GM19043 (cell line): Measurements from ENCODE around the gene CLN6.

Source experiments
- ATAC-seq: cut with Tn5 transposase; IDR thresholded peaks from one replicate; pipeline ENCODE4 v1.9.1; 2021; ENCODE audit warnings: low read depth; ENCODE audit not compliant: unreplicated experiment

The CLN6 gene

DNA sequence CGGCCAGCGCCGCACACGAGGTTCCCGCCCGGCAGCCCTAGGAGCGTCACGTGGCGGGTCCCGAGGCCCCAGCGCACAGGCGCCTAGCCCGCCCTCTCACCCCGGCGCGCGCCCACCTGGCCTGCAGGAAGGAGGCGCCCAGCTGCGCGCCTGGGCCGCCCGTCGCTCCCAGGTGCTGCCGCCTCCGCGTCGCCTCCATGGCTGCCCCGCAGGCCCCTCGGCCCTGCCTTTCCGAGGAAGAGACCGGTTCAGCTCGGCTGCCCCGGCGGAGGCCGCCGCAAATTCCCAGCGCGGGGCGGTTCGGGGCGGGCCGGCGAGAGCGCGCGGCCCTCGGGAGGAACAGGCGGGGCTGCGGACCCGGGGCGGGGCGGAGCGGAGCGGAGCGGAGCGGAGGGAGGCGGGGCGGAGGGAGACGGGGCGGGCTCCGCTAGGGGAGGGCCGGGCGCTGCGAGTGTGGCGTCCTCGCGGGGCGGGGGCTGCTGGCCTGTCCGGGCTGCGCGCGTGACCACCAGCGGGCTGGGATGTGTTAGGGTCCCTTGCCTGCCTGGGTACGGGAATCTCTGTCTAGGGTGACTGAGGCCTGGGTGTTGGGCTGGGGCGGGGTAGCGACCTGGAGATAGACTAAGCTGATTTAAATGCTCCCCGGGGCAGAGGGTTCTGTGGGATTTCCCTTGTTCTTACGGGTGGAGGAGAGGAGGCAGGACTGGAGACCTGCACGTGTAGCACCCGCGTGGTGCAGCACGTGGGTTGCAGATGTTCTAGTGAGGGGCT, at the start of gene CLN6:
CLN6 (minus strand) TSS at position 343 of the 771 bp plus-strand sequence; CDS start at position 199, 144 bp downstream.
- ATAC-seq, result peak; percentile 76

- peak; percentile 17 for ATAC-seq
Observed at GRCh38 chr15:68278595-68279405, 49.3 kb upstream of the CLN6 start.

DNA sequence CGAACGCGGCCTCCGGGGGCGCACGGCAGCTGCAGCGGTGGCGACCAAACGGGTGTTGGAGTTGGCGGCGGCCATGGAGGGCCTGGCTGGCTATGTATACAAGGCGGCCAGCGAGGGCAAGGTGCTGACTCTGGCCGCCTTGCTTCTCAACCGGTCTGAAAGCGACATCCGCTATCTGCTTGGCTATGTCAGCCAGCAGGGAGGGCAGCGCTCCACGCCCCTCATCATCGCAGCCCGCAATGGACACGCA, 48.7 kb upstream of the CLN6 start:
- ATAC-seq, result no peak

DNA sequence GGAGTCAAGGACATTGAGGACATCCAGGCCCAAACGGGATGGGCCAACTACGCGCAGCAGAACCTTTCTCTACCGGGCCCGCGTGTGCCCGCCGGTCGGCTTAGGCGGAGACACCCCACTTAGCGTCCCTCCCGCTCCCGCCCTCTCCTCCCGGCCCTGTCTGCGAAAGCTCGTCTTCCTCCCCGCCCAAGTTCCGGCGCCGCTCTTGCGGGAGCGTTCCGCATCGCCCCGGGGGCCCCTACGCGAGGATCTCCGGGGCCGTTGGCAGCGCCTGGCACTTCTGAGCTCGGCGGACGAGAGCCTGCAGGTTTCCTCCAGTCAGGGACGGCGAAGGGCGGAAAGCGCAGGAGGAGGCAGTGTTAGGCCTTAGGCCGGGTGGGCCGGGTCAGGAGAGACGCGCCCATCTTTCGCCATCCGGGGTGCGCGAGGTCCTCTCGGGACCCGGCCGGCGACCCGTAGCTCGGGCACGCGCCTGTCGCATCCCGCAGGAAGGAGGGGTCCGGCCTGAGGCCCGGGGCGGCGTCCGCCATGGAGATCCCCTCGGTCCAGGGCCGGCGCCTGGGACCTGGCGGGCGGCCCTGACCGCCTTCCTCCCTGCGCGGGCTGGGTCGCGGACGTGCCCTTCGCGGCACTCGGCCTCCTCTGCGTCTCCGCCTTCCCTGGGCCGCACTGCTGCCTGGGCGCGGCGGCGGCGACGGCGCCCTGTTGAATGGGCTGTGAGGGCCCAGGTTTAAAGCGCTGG, 48.2 kb upstream of the CLN6 start, which contains the start of gene FEM1B:
FEM1B (plus strand) TSS at position 143 of the 742 bp plus-strand sequence. CDS start 673 bp downstream, outside the sequence.
- ATAC-seq, result peak; percentile 65

DNA sequence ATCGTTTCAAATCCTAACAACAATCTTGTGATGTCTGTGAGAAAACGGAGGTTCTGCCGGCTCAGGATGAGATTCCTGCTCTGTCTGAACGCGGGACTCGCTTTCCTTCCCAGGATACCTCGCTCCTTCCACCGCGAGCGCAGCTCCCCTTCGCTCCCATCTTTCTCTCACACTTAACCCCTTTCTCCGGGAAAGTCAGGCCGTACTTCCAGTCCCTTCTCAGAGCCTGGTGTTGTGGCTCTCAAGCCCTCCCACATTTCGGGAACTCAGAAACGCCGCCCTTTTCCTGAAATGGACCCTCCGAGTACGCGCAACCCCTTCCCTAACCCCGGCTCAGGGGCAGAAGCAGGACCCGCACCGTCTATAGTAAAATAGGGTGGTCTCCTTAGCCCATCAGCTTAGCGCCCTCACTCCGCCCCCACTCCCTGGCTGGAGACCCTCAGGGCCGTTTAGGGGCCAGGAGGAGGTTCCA, 47.6 kb upstream of the CLN6 start:
- peak; percentile 4 for ATAC-seq

- no peak for ATAC-seq
Observed at GRCh38 chr15:68276668-68277067, 47.1 kb upstream of the CLN6 start.

DNA sequence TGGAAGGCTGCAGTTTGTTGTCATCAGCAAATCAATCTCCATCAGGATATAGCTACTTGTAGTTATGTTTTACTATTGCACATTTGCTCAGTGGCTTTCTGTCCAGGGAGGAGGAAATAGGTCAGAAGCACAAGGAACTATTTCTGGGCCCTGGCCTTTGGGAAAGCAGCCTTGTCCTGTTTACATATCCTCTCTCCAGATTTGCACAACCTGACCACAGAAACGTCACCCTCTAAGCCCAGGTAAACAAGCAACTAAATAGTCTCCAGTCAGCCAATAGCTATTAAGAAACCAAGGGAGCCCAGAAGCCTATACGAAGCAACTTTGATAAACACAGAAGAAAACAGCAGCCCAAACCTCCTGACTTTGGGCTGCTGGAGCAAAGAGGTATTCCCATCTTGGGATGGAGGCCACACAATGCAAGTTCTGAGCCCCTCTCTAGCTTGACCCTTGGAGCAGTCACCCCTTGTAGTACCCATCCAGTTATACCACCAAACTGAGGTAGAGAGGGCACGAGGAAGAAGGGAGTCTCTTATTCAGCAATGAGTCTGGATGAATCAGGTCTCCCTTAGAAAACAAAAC, 45.7 kb upstream of the CLN6 start:
- no peak for ATAC-seq

- no peak for ATAC-seq
Observed at GRCh38 chr15:68274201-68274848, 44.8 kb upstream of the CLN6 start.

DNA sequence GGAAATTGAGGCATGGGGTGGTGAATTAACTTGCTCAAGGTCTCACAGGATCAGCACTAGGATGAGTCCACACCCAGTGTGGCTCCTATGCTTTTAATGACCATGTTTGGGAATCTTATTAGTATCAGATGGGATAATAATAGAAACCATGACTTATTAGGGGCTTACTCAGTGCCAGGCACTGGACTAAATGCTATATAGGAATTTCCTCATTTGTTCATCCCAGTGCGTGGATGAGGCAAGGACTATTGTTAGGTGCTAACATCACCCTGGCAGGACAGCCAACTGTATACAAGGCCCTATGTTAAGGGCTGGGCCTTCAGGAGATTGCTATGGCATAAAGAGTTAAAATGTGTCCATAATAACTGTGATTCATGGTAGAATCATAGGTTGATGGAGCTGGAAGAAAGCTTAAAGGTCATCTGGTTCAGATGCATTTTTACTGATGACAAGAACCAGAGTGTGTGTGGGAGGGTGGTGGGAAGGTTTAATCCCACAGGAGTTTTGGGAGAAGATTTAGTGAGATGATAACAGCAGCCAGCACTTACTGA, 43.3 kb upstream of the CLN6 start:
- ATAC-seq, result no peak

GRCh38 chr15:68271854-68272471, 42.4 kb upstream of the CLN6 start:
- ATAC-seq, result no peak

GRCh38 chr15:68268405-68268804, 38.9 kb upstream of the CLN6 start:
- ATAC-seq, result no peak

GRCh38 chr15:68265674-68266073, 36.1 kb upstream of the CLN6 start:
- no peak for ATAC-seq

DNA sequence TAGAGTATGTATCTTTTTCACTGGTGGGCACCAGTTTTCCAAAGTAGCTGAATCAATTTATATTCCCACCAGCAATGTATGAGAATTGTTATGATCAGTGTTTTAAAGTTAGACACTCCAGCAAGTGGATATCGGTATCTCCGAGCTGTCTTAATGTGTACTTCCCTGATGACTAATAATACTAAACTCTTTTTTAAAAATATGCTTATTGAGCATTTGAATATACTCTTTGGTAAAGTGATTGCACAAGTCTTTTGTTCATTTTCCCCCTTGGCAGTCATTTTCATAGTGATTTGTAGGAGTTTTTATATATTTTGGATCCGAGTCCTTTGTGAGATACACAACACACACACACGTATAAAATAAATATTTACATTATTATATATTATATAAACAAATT, 35.6 kb upstream of the CLN6 start:
- no peak for ATAC-seq

GRCh38 chr15:68264282-68264681, 34.8 kb upstream of the CLN6 start:
- no peak for ATAC-seq

- ATAC-seq, result no peak
Observed at GRCh38 chr15:68262514-68263356, 33.2 kb upstream of the CLN6 start.

DNA sequence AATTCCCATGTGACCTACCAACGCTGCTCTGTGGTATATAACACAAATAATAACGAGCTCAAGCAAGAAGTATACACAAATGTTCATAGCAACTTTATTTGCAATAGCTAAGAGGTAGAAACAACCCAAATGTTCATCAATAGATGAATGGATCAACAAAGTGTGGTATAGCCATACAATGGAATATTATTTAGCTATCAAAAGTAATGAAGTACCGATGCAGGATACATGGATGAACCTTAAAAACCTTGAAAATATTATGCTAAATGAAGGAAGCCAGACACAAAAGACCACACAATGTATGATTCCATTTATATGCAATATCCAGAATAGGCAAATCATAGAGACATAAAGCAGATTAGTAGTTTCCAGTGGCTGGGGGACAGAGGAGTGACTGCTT, 32.5 kb upstream of the CLN6 start:
- no peak for ATAC-seq

GRCh38 chr15:68261241-68261640, 31.7 kb upstream of the CLN6 start:
- no peak for ATAC-seq

- ATAC-seq, result no peak
Observed at GRCh38 chr15:68259883-68260282, 30.4 kb upstream of the CLN6 start.

- no peak for ATAC-seq
Observed at GRCh38 chr15:68258692-68259091, 29.2 kb upstream of the CLN6 start.
